Loucy (cell line): ENCODE data around the gene FPR1.

Experiments
- EZH2phosphoT487 ChIP-seq: fragments of 200-600 bp; IDR thresholded peaks from 2 replicates; pipeline ENCODE4 v1.6.1; 2018; ENCODE audit warnings: antibody characterized with exemption, mild to moderate bottlenecking, moderate library complexity, borderline replicate concordance
- TF ChIP-seq, protein P1 (sequence below): fragments of 200-600 bp; sonication (generic); conservative IDR thresholded peaks from 2 replicates; pipeline ENCODE4 v1.5.1; 2014; ENCODE audit warnings: mild to moderate bottlenecking, antibody characterized with exemption, low read length

DNA sequence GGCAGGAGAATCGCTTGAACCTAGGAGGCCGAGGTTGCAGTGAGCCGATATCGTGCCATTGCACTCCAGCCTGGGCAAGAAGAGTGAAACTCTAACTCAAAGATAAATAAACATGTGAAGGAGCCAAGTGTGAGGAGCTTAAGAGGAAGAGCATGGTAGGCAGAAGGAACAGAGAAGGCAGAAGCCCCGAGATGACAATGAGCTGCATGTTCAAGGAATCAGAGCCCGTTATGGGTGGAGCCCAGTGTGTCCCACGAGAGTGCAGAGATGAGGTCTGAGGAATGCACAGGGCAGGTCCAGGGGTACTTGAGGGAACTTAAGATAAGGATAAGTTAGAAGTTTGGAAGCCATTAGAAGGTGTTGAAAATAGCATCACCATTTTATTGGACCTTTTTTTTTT lies 10.0 kb upstream of the FPR1 start:
- TF ChIP-seq, protein P1, sequence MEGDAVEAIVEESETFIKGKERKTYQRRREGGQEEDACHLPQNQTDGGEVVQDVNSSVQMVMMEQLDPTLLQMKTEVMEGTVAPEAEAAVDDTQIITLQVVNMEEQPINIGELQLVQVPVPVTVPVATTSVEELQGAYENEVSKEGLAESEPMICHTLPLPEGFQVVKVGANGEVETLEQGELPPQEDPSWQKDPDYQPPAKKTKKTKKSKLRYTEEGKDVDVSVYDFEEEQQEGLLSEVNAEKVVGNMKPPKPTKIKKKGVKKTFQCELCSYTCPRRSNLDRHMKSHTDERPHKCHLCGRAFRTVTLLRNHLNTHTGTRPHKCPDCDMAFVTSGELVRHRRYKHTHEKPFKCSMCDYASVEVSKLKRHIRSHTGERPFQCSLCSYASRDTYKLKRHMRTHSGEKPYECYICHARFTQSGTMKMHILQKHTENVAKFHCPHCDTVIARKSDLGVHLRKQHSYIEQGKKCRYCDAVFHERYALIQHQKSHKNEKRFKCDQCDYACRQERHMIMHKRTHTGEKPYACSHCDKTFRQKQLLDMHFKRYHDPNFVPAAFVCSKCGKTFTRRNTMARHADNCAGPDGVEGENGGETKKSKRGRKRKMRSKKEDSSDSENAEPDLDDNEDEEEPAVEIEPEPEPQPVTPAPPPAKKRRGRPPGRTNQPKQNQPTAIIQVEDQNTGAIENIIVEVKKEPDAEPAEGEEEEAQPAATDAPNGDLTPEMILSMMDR = no peak
- no peak for TF ChIP-seq EZH2phosphoT487
